Measurements from ENCODE around the gene CDYL2.

The CDYL2 gene

DNA sequence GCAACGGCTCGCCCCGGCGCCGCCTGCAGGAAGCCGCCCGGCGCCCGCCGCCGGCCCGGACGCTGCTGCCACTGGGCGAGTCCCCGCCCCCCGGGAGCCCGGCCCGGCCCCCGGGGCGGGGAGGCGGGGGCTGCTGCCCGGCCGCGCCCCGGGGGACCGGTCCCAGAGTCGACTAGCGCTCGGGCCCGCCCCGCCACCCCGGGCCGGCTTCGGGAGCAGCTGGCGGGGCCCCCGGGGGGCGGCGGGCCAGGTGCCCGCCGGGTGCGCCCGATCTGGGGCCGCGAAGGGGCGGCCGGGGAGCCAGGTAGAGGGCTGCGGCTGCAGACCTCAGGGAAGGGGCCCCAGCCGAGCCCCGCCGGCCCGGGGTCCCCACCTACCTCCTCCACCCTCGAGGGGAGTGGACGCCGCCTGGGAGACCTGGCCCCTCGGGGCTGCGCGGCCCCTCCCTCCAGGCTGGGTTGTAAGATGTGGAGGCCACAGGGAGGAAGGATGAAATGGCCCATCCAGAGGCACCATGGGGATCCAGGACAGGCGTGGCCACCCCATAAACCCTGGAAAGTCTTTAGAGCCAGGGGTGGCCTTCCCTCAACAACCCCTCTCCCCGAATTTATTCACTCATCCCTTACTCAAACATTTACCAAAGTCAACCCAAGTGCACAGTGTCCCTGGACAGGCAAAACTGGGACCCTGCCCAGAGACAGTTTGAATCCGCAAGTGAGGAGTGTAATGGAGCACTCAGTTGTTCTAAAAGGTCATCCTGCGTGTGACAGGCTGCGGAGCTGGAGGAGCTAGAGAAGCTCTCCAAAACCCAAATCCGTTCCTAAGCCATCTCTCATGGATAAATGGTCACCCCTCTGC, at the start of gene CDYL2:
TSS of gene CDYL2 (minus strand) at position 73 of the 858 bp plus-strand sequence. CDS start 425 bp downstream, outside the sequence.
- peak within 1 kb of the TSS; percentile 72 for H3K27ac ChIP-seq
- TF ChIP-seq, protein P1, sequence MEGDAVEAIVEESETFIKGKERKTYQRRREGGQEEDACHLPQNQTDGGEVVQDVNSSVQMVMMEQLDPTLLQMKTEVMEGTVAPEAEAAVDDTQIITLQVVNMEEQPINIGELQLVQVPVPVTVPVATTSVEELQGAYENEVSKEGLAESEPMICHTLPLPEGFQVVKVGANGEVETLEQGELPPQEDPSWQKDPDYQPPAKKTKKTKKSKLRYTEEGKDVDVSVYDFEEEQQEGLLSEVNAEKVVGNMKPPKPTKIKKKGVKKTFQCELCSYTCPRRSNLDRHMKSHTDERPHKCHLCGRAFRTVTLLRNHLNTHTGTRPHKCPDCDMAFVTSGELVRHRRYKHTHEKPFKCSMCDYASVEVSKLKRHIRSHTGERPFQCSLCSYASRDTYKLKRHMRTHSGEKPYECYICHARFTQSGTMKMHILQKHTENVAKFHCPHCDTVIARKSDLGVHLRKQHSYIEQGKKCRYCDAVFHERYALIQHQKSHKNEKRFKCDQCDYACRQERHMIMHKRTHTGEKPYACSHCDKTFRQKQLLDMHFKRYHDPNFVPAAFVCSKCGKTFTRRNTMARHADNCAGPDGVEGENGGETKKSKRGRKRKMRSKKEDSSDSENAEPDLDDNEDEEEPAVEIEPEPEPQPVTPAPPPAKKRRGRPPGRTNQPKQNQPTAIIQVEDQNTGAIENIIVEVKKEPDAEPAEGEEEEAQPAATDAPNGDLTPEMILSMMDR (conservative IDR thresholded peaks at IDR 0.05): no peak

DNA sequence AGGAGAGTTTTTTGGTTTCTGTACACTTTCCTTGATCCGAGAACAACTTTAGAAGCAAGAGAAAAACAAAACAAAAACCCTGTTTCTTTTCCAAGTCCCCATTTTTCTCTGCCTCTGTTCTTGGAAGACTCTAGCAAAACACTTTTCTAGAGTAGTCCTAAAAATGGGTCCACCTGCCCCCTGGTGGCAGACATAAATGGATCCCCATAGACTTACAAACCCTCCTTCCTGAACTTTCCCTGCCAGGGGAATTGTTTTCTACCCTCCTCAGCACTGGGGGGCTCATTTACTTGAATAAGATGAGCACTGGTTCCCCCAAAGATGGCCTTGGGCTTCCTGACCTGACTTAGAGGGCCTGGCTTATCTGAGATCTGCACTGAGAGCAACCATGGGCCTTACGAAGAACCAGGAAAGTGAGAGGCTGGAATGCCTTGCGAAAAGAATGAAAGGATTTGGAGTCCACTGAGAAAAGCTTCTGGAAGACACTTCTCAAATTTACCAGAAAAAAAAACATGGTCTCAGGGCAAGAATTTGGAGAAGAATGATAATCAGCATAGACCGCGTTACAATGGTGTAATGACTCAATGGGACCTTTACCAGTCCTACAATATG, 48.0 kb upstream of the CDYL2 start:
- no peak overlapping the region for H3K27ac ChIP-seq

DNA sequence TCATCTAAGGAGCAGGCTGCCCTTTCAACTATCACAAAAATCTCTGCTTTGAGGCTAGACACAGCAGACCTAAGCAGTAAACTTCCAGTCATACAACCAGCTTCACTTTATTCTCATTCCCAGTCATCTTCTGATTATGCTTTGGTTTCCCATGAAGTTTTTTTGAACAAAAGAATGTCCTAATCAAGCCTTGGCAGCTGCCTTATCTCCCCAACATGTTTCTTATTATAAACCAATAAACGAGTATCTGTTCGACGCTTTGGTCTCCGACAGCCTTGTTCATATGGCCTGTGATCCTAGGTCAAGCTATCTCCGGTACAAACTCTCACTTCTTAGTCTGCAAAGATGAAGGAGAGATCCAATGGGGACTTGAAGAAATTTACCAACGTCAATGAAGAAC, 47.4 kb upstream of the CDYL2 start:
- TF ChIP-seq, protein P1 (conservative IDR thresholded peaks at IDR 0.05): no peak
- H3K27ac ChIP-seq: no peak overlapping the region

More for the DNA sequence above, 48.0 kb upstream of the CDYL2 start:
- TF ChIP-seq, protein P1 (conservative IDR thresholded peaks at IDR 0.05): peak; percentile 28; the same call in 1 of the 2 replicates

DNA sequence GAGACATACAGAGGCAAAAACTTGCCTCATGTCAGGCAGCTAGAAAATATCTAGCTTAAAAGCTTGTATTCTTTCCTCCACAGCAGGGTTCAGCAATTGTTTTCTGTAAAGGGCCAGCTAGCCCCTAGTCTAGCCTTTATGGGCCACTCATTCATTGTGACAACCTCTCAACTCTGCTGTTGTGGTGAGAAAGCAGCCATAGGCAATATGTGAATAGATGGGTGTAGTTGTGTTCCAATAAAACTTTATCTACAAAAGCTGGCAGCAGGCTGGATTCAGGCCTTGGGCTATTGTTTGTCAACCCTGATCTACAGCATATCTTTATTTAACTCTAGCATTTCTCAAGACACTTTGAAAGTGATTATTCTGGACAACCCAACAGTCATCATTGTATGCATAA, 46.4 kb upstream of the CDYL2 start:
- H3K27ac ChIP-seq: no peak overlapping the region
- TF ChIP-seq, protein P1 (conservative IDR thresholded peaks at IDR 0.05): no peak

DNA sequence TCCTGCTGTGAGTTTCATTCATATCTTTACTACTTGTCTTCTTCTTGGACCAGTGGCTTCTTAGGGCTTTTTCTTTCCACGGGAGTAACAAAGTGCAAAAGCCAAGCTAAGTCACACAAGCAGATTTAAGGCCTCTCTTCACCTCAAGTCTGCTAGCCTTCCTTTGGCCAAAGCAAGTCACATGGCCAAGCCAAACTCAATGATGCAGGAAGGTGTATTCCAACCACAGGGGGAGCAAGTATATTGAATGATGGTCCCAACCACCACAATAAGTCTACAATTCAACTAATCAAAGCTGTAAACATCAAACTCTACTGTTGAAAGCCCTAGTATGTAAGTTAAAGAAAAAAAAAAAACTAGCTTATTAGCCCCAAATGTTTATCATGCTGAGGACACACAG, 44.5 kb upstream of the CDYL2 start:
- no peak overlapping the region for H3K27ac ChIP-seq
- TF ChIP-seq, protein P1 (conservative IDR thresholded peaks at IDR 0.05): no peak

DNA sequence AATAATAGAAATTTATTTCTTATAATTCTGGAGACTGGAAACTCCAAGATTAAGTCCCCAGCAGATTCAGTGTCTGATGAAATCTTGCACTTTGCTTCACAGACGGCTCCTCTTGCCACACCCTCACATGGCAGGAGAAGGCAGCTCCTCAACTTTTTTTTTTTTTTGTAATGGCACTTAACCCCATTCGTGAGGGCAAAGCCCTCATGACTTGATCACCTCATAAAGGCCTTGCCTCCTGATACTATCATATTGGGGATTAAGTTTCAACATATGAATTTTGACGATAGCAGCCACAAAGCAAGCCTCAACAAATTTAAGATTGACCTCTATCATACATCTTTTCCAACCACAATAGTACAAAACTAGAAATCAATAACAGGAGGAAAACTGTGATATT, 42.3 kb upstream of the CDYL2 start:
- no peak overlapping the region for H3K27ac ChIP-seq
- TF ChIP-seq, protein P1 (conservative IDR thresholded peaks at IDR 0.05): no peak

GRCh38 chr16:80846275-80846674, 41.9 kb upstream of the CDYL2 start:
- no peak overlapping the region for H3K27ac ChIP-seq
- TF ChIP-seq, protein P1 (conservative IDR thresholded peaks at IDR 0.05): no peak

All from VCaP (cell line).